Measurements from ENCODE around the gene ING4.

GRCh38 chr12:6620885-6621274 lies 42.0 kb downstream of the ING4 start:
- TF ChIP-seq MAX (IDR thresholded peaks at IDR 0.05; ENCODE audit: low read depth) (no peak), GABPA (IDR thresholded peaks at IDR 0.05; ENCODE audit: low read depth) (no peak), CHD2 (IDR thresholded peaks at IDR 0.05; ENCODE audit: low read length, partially characterized antibody) (no peak), CTCF (IDR thresholded peaks at IDR 0.05) (no peak), EZH2phosphoT487 (IDR thresholded peaks at IDR 0.05; ENCODE audit: borderline replicate concordance, low read depth) (no peak), YY1 (IDR thresholded peaks at IDR 0.05; ENCODE audit: low read depth) (no peak), POLR2AphosphoS5 (IDR thresholded peaks at IDR 0.05; ENCODE audit: low read depth, low read length) (no peak), FOXJ3 (CRISPR knock-in tag; IDR thresholded peaks at IDR 0.05) (no peak)

All from SK-N-SH (cell line).